ENCODE results near the gene MOK.

Gene MOK

GRCh38 chr14:102345232-102345631 lies 40.3 kb upstream of the MOK start:
- H3K9ac ChIP-seq (ENCODE audit: low read length) = no peak overlapping the region
- no peaks in the 10 kb centered on the region for H4K20me1 ChIP-seq (ENCODE audit: low read depth, low read length)
- H3K4me3 ChIP-seq (ENCODE audit: insufficient read depth, low read length, poor library complexity, severe bottlenecking) = no peak overlapping the region
- no peaks in the 10 kb centered on the region for H3K79me2 ChIP-seq (ENCODE audit: insufficient read depth, low read length)
- H3K27me3 ChIP-seq (ENCODE audit: low read length) = no peaks in the 10 kb centered on the region
- H3F3A ChIP-seq (ENCODE audit: insufficient read depth) = no peaks in the 10 kb centered on the region
- H3K9me3 ChIP-seq (ENCODE audit: insufficient read depth, low read length) = no peaks in the 10 kb centered on the region
- H3K27ac ChIP-seq (ENCODE audit: low read depth, low read length) = no peak overlapping the region
- no peak overlapping the region for H3K4me2 ChIP-seq (ENCODE audit: low read depth, low read length, poor library complexity, severe bottlenecking)
- no peaks in the 10 kb centered on the region for H3K9me2 ChIP-seq (replicated peaks; ENCODE audit: insufficient read depth, low read length)
- TF ChIP-seq EZH2phosphoT487 (conservative IDR thresholded peaks at IDR 0.05; ENCODE audit: low read length) (no peak), CTCF (IDR thresholded peaks at IDR 0.05; ENCODE audit: insufficient read depth, low read length, poor library complexity, severe bottlenecking) (no peak)
- no peaks in the 10 kb centered on the region for H3K36me3 ChIP-seq (ENCODE audit: low read length)
- no peak overlapping the region for H2AFZ ChIP-seq (ENCODE audit: low read depth, low read length, severe bottlenecking)

- Histone ChIP-seq H3K27ac (ENCODE audit: low read depth, low read length) (no peak overlapping the region), H3F3A (ENCODE audit: insufficient read depth) (no peaks in the 10 kb centered on the region), H3K4me2 (ENCODE audit: low read depth, low read length, poor library complexity, severe bottlenecking) (no peak overlapping the region), H3K27me3 (ENCODE audit: low read length) (no peaks in the 10 kb centered on the region), H2AFZ (ENCODE audit: low read depth, low read length, severe bottlenecking) (no peak overlapping the region), H4K20me1 (ENCODE audit: low read depth, low read length) (no peaks in the 10 kb centered on the region), H3K9me3 (ENCODE audit: insufficient read depth, low read length) (no peaks in the 10 kb centered on the region), H3K4me3 (ENCODE audit: insufficient read depth, low read length, poor library complexity, severe bottlenecking) (no peak overlapping the region), H3K79me2 (ENCODE audit: insufficient read depth, low read length) (no peaks in the 10 kb centered on the region), H3K36me3 (ENCODE audit: low read length) (no peaks in the 10 kb centered on the region), H3K9me2 (replicated peaks; ENCODE audit: insufficient read depth, low read length) (no peaks in the 10 kb centered on the region), H3K9ac (ENCODE audit: low read length) (no peak overlapping the region)
- TF ChIP-seq EZH2phosphoT487 (conservative IDR thresholded peaks at IDR 0.05; ENCODE audit: low read length) (no peak), CTCF (IDR thresholded peaks at IDR 0.05; ENCODE audit: insufficient read depth, low read length, poor library complexity, severe bottlenecking) (no peak)
Observed at GRCh38 chr14:102344485-102344884, 39.5 kb upstream of the MOK start.

GRCh38 chr14:102344084-102344483 lies 39.1 kb upstream of the MOK start:
- TF ChIP-seq CTCF (IDR thresholded peaks at IDR 0.05; ENCODE audit: insufficient read depth, low read length, poor library complexity, severe bottlenecking) = no peak
- TF ChIP-seq EZH2phosphoT487 (conservative IDR thresholded peaks at IDR 0.05; ENCODE audit: low read length) = no peak
- no peak overlapping the region for H3K4me2 ChIP-seq (ENCODE audit: low read depth, low read length, poor library complexity, severe bottlenecking)
- H4K20me1 ChIP-seq (ENCODE audit: low read depth, low read length) = no peaks in the 10 kb centered on the region

More at GRCh38 chr14:102344084-102344483, 39.1 kb upstream of the MOK start:
- H3K27ac ChIP-seq (ENCODE audit: low read depth, low read length) = no peak overlapping the region
- H3K9me3 ChIP-seq (ENCODE audit: insufficient read depth, low read length) = no peaks in the 10 kb centered on the region
- H2AFZ ChIP-seq (ENCODE audit: low read depth, low read length, severe bottlenecking) = no peak overlapping the region
- no peaks in the 10 kb centered on the region for H3K27me3 ChIP-seq (ENCODE audit: low read length)
- H3K36me3 ChIP-seq (ENCODE audit: low read length) = no peaks in the 10 kb centered on the region
- H3K79me2 ChIP-seq (ENCODE audit: insufficient read depth, low read length) = no peaks in the 10 kb centered on the region
- no peak overlapping the region for H3K9ac ChIP-seq (ENCODE audit: low read length)
- H3F3A ChIP-seq (ENCODE audit: insufficient read depth) = no peaks in the 10 kb centered on the region
- H3K4me3 ChIP-seq (ENCODE audit: insufficient read depth, low read length, poor library complexity, severe bottlenecking) = no peak overlapping the region
- no peaks in the 10 kb centered on the region for H3K9me2 ChIP-seq (replicated peaks; ENCODE audit: insufficient read depth, low read length)

Measured in SU-DHL-6 (cell line).